ENCODE data around the gene FGFRL1. TPM values are rescaled to one million over a fixed set of nuclear protein-coding genes. Genes with fewer than 3 reads are reported as not detected.

Gene FGFRL1
- total and polyA plus RNA-seq, 2 of the 13 experiments (the other 11 are each of a cell fraction or from before 2014, with no cell fraction given): 19.1 to 30.6 TPM

GRCh38 chr4:1043651-1044468 lies 32.4 kb downstream of the FGFRL1 start (continued):
- no peak for TF ChIP-seq ZNF770 (CRISPR knock-in tag; IDR thresholded peaks at IDR 0.05)
- TF ChIP-seq HNRNPLL (IDR thresholded peaks at IDR 0.05; ENCODE audit: low read depth, low read length, poor library complexity, severe bottlenecking): peak; percentile 21
- no peak for TF ChIP-seq MED13 (CRISPR knock-in tag; IDR thresholded peaks at IDR 0.05)
- TF ChIP-seq ZNF234 (CRISPR knock-in tag; conservative IDR thresholded peaks at IDR 0.05): no peak
- TF ChIP-seq ZNF232 (CRISPR knock-in tag; IDR thresholded peaks at IDR 0.05; ENCODE audit: borderline replicate concordance): no peak
- no peak for TF ChIP-seq ZSCAN21 (CRISPR knock-in tag; IDR thresholded peaks at IDR 0.05; ENCODE audit: borderline replicate concordance)
- no peak for TF ChIP-seq YEATS4 (CRISPR knock-in tag; IDR thresholded peaks at IDR 0.05; ENCODE audit: borderline replicate concordance)
- no peak for TF ChIP-seq HNRNPH1 (optimal IDR thresholded peaks at IDR 0.05; ENCODE audit: low read depth, low read length)
- TF ChIP-seq ETV6 (CRISPR knock-in tag; conservative IDR thresholded peaks at IDR 0.05): no peak
- no peak for TF ChIP-seq ZNF333 (CRISPR knock-in tag; IDR thresholded peaks at IDR 0.05; ENCODE audit: borderline replicate concordance)
- no peak for TF ChIP-seq THAP7 (CRISPR knock-in tag; IDR thresholded peaks at IDR 0.05)
- TF ChIP-seq SOX6 (IDR thresholded peaks at IDR 0.05): no peak
- 0 out of 2 replicates have a peak, but pooled peaks have one; percentile 14 for TF ChIP-seq SOX6 (CRISPR knock-in tag; IDR thresholded peaks at IDR 0.05)
- TF ChIP-seq ZNF251 (CRISPR knock-in tag; IDR thresholded peaks at IDR 0.05): no peak
- TF ChIP-seq ZNF282 (IDR thresholded peaks at IDR 0.05; ENCODE audit: partially characterized antibody): no peak
- TF ChIP-seq CCDC6 (CRISPR knock-in tag; IDR thresholded peaks at IDR 0.05): no peak
- TF ChIP-seq ZNF17 (CRISPR knock-in tag; IDR thresholded peaks at IDR 0.05): no peak
- no peak for TF ChIP-seq ASH2L (IDR thresholded peaks at IDR 0.05; ENCODE audit: insufficient read length, low read depth, low read length)
- no peak for TF ChIP-seq TRAFD1 (CRISPR knock-in tag; IDR thresholded peaks at IDR 0.05; ENCODE audit: borderline replicate concordance)
- no peak for TF ChIP-seq LCORL (IDR thresholded peaks at IDR 0.05)
- TF ChIP-seq LCORL (CRISPR knock-in tag; IDR thresholded peaks at IDR 0.05): peak; percentile 75
- TF ChIP-seq ATF7 (IDR thresholded peaks at IDR 0.05): peak; percentile 17; the same call in 1 of the 2 replicates
- no peak for TF ChIP-seq ATF7 (CRISPR knock-in tag; IDR thresholded peaks at IDR 0.05)
- TF ChIP-seq BHLHE40 (IDR thresholded peaks at IDR 0.05; ENCODE audit: low read length): peak; percentile 79
- TF ChIP-seq SKIL (CRISPR knock-in tag; IDR thresholded peaks at IDR 0.05; ENCODE audit: borderline replicate concordance): no peak; the same call in 1 of the 2 replicates

All from HepG2 (cell line).